CD4-positive, alpha-beta T cell treated with Interleukin-10 for 1 hour (primary cell): ENCODE results near the gene SLC6A12.
"Not testable (repeated sequence)": the region's sequence is repeated elsewhere in the genome, so short reads cannot be mapped to it uniquely, and the experiment has no call there.

ENCODE experiments used
- DNase-seq: peaks from one replicate; pipeline ENCODE4 v3.0.0-alpha.2; 2020

SLC6A12 gene

DNA sequence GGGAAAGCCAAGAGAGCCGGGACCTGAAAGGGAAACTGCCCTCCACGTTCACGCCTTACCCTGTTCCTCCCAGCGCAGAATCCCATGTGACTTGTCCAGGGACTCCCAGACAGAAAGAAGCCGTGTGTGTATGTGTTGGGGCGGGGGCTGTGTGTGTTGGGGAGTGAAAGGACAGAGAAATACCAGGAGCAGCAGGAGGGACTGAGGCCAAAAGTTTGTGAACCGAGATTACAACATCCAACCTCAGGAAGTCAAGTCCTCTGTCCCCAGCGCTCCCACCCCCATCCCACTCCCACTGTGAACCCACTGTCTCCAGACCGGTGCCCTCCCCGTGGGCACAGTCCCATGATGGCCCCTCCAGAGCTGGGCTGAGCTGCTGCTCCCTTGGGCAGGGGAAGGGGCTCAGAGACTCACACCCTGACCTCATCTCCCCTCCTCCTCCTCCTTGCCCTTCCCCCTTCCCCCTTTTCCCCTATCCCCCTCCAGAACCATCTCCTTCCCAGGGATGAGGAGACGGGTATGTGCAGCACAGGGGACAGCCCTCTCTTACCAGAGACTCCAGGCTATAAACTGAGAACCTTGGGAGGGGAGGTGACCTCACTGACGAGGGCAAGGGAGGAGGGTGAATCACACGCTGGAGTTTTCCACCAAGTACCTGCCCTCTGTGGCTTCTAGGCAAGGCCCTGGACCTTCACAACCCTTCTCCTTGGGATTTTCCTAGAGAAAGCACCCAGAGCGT lies at the start of gene SLC6A12:
Gene SLC6A12, minus strand, starts transcription at position 155 of the 739 bp plus-strand sequence. CDS start 4,171 bp downstream, outside the sequence.
- no peak for DNase-seq

DNA sequence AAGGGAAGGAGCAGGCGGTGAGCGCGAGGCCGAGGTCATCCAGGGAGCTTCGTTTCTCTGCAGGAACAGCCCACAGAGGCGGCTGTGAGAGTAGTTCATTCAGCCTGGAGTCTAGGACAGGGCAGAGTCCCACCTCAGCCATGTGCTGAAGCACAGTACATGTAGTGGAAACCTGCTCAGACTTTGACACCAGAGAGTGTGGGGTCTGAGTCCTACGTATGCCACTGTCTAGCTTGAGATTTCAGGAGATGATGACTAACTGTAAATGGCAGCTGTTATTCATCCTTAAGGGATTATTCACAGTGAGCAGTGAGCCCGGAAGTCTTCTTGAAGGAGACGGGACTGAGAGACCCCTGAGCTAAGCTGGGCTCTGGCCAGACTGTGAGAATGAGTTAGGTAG lies 49.6 kb upstream of the SLC6A12 start:
- no peak for DNase-seq

DNA sequence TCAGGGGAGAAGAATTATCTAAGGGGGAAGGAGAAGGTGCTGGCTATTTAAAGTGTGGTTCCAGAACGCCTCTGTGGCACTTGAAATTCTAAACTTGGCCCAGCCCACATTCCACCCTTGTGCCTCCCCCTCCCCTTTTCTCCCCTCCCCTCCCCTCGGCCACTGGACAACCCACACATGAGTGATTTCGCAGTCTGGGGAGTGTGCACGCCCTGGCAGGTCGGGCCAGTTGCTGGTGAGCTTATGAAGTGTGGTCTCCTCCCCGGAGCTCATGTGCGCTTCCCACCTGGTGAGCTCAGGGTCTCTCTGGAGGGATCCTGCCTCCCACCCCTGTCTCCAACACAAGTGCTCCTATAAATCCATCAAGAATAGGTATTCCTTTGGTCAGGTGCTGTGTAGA lies 48.9 kb upstream of the SLC6A12 start, which contains the start of gene SLC6A13:
Gene SLC6A13, minus strand, starts transcription at position 20 of the 400 bp plus-strand sequence. CDS start 2,784 bp downstream, outside the sequence.
- no peak for DNase-seq

DNA sequence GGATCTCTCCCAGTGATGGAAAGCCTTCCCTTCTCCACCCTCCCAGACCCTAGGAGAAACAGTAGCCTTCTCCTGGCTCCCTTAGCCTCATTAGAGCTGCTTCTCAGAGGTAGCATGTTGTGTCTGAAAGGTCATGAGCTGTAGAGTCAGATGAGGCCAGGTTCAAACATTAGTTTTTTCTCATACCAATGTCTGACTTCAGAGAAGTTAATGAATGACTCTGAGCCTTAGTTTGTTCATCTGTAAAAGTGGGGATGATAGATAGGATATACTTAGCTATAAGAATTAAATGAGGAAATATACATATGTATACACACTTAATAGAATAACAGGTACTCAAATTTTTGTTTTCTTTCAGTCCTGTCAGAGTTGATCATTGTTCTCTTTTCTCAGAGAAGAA lies 48.2 kb upstream of the SLC6A12 start:
- DNase-seq, result no peak

DNA sequence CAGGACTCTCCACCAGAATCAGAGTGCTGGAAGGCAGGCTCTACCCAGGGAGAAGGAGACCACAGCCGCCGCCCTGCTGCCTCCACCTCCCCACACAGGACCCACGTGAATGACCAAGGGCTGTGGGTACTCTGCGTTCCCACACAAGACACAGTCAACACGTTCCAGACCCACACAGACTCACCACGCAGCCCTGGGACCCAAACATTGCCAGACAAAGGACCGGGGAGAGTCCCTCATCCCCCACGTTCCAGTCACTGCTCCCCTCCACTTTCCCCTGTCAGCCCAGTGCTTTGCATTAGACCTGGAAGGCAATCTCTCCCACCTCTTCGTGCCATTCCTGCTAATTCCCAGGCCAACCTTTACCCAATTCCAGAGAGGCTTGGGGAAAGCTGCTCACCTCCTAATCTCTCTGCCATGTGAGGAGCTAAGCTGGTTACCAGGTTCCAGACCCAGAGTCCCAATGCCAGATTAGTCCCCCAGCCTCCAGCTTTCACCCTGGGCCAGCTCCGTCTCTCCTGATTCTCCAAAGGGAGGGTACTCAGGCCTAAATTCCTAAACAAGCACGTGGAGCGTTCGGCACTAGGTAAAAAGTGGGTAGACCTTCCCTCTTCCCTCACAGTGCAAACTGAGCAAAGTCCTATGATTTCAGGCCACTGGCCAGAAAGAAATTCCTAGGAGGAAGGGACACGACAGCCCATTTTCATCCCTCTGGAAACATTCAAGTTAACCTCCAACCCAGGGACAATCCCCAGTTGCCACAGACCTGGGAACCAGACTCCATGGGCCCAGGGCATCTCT lies 43.8 kb upstream of the SLC6A12 start:
- DNase-seq, result no peak

DNA sequence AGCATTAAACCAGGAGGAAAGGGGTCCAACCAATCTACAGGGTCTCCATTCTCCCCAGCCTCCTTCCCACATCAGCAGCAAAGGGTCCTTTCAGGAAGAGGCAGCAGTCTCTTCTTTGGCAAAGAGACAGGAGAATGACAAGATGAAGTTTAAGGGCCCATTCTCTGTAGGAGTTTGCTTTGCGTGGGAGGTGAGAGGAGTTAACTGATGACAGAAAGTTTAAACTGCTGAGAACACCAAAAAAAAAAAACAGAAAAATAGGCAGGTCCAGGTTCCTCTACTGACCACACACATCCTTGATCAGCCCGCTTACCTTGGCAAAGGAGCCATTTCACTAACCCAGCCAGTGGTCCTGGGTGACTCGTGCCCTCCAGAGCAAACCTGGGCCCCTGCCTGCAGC lies 43.0 kb upstream of the SLC6A12 start:
- no peak for DNase-seq

DNA sequence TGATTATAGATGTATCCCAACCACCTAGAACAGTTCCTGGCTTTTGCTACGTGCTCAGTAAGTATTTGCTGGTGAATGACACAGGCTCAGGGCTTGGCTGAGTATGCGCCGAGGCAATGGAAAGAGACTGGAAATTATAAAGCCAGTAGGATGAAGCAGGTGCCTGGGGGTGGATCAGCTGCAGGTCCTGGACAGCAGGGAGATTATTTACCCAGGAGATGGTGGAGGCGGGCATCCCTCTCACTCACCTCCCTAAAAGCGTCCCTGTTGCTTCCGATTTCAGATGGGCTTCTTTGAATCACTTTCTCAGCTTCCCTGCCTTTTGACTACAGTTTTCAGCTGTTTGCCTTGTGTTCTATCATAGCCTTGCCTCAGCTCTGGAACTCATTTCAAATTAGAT lies 42.3 kb upstream of the SLC6A12 start:
- DNase-seq, result no peak

- DNase-seq, result no peak
Measured at GRCh38 chr12:254912-255311, 41.0 kb upstream of the SLC6A12 start.

DNA sequence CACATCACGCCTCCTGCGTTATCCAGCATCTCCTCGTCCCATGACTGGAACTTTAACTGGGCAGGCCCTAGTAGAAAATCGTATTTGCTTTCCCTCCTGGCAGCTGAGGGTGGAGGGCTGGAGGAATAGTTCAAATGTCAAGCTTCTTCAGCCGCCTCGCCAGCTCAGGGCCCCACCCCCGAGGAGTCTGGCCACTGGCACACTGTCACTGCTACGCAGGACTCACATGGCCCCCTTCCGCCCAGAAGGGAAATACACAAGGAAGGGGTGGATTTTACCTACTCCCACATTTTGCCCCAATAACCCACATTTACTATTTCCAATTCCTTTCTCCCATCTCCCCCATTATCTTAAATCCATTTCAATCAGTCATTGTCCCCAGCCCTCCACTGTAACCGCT lies 40.1 kb upstream of the SLC6A12 start:
- no peak for DNase-seq

GRCh38 chr12:253116-253831 lies 39.3 kb upstream of the SLC6A12 start:
- DNase-seq, result no peak

GRCh38 chr12:252636-253035 lies 38.7 kb upstream of the SLC6A12 start:
- no peak for DNase-seq

- no peak for DNase-seq
Measured at GRCh38 chr12:247271-247670, 33.3 kb upstream of the SLC6A12 start.

DNA sequence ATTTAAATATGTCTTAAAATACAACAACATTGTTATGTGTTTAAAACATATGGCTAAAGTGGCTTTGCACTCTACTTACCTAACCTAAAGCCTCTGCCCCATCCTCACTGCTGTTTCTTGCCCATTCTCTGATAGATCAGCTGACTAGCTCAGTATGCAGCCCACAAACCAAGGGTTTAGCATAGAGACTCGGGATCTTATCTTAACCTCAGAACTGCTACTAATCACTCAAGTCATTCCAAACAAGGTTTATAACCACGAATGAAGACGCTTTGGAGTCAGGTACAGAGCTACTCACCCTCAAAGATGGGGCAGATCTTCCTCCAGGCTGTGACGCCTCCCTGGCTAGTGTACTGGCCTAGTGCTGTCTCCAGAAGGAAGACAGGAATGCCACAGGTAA lies 29.4 kb upstream of the SLC6A12 start:
- DNase-seq, result no peak

DNA sequence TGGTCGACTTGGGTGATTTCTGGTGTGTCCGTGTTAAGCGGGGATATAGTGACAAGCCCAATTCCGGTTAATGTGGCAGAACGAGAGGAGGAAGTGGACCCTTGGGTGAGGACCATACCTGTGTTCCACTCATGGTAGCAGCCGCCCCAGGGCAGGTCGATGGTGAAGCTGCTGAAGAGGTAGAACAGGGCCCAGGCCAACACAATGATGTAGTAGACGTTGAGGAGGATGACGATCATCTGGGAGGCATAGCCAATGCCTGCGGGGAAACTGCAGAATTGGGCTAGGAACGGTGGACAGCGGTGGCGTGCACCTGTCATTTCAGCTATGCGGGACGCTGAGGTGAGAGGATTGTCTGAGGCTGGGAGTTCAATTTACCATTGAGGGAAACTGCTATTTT lies 28.5 kb upstream of the SLC6A12 start:
- no peak for DNase-seq

DNA sequence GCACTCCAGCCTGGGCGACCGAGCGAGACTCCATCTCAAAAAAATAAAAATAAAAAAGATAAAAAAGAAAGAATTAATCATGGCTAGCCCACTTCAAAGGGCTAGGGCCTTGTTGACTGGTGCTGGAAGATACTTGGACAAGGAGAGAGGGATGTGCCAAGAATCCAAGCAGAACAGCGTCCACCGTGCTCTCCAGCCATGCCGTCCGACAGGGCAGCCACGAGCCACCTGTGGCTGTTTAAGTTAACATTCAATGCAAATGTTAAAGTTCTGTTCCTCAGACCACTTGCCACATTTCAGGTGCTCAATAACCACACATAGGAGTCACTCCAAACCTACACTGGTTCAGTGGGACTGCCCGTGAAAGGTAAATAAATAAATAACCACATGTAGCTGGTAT lies 27.3 kb upstream of the SLC6A12 start:
- no peak for DNase-seq

GRCh38 chr12:240566-240965 lies 26.6 kb upstream of the SLC6A12 start:
- DNase-seq, result no peak

DNA sequence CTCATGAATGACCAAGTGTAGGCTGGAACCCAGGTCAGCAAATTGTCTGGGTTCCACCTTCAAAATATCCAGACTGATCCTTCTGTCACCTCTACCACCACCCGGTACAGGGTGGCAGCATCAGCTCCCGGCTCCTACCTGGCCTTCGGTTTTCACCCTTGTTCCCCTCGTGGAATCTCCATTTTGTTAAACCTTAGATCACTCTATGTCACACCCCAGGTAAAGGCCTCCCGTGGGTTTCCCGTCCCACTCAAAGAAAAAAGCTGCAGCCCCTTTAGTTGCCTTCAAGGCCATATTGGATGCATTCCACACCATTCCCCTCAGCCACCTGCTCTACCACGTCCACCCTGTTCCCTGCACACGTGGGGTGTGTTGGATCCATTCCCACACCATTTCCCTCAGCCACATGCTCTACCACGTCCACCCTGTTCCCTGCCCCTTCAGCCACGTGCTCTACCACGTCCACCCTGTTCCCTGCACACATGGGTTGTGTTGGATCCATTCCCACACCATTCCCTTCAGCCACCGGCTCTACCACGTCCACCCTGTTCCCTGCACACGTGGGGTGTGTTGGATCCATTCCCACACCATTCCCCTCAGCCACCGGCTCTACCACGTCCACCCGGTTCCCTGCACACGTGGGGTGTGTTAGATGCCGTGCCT lies 24.9 kb upstream of the SLC6A12 start:
- DNase-seq, result no peak

GRCh38 chr12:238116-238515 lies 24.2 kb upstream of the SLC6A12 start:
- DNase-seq, result no peak

- no peak for DNase-seq
Measured at GRCh38 chr12:237026-237815, 23.3 kb upstream of the SLC6A12 start.

GRCh38 chr12:236445-236844 lies 22.5 kb upstream of the SLC6A12 start:
- no peak for DNase-seq

- not testable (repeated sequence) for DNase-seq
Measured at GRCh38 chr12:235967-236366, 22.0 kb upstream of the SLC6A12 start.

- DNase-seq, result no peak
Measured at GRCh38 chr12:234891-235415, 21.0 kb upstream of the SLC6A12 start.
